CD4-positive, alpha-beta T cell treated with Interleukin-15 for 1 hour (primary cell): Measurements from ENCODE around the gene TSPEAR.
A peak's percentile ranks its signal among the peaks of the same experiment; 100 is the strongest.

ENCODE experiments used
- DNase-seq: peaks from one replicate; pipeline ENCODE4 v3.0.0-alpha.2; 2020

Gene TSPEAR

DNA sequence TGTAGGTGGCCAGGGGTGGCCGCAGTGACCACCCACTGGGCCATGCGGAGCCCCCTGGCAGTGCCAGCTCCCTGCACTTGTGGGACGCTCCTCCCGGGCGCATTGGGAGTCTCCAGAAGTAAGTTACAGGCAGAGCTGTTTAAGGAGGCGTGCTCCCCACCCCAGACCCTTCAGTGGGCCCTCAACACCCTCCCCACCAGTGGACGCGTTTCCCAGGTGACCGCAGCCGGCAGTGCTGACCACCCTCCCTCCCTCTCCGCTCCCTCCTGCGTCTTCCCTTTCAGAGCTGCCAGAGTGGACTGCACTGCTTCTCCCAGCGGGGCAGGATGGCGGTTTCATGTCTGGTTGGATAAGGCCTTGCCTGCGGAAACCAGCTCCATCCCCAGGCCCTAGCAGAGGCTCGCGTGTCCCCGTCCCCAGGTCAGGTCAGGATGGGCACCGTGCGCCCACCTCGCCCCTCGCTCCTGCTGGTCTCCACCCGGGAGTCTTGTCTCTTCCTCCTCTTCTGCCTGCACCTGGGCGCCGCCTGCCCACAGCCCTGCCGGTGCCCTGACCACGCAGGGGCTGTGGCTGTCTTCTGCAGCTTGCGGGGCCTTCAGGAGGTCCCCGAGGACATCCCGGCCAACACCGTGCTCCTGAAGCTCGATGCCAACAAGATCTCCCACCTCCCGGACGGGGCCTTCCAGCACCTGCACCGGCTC is 255.0 kb downstream of the TSPEAR start:
- peak; percentile 13 for DNase-seq

DNA sequence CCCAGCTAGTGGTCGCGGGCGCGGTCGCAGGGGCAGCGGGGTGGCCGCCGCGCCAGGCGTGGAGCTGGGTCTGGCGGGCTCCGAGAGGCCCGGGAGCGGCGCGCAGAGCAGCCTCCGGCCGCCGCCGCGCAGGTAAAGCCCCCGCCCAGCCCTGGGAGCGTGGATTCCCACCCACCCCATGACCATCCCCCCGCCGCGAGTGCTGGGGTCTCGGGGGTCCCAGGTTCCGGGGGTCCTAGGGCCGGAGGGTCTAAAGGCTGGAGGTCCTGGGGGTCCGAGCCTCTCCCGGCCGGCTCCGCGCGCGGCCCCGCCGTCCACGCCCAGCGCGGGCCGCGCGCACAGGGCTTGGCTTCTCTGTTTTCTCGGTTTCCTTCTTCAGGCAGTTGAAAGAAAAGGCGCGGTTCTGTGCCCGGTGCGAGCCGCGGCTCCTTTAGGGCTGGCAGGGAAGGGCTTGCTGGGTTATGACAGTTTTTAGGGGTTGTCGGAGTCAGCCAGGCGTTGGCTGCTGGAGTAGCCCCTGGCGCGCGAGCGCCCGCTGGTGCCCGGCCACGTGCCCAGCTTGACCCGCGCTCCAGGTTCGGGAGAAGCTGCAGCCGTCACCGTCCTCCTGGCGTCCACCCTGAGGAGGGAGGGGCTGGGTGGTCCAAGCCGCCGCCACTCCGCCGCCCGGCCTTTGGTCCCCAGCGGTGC is 255.7 kb downstream of the TSPEAR start:
- peak; percentile 18 for DNase-seq

DNA sequence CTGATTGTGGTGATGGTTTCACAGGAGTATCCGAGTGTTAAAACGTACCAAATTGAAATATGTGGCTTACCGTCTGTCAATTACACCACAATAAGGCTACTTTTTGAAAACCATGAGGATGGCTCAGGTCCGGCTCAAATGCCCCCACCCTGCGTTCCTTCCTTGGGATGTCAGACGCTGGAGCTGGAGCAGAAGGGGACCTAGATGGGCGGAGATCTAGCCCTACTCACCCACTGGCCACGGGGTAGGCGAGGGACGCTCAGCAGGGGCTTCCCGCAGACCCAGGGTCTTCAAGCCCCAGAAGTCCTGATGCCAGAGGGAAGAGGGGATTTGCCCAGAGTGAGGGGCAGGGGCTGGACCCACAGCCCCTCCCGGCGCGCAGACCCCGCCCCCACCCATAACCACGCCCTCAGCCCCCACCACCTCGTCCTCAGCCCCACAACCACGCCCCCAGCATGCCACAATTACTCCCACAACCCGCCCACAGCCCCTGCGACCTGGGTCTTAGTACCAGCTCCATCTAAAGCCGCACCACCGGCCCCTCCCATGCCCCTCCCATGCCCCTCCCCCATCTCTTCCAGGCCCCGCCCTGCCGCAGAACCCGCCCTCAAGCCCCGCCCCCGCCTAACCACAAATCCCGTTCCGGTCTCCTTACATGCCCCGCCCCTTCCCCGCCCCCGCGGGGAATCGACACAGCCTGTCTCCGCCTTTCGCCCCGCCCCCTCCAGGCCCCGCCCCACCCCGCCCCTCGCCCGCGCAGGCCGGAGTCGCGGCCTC is 256.4 kb downstream of the TSPEAR start, which contains the start of gene LRRC3:
LRRC3 (plus strand) TSS at position 764 of the 777 bp plus-strand sequence. CDS start 1,135 bp downstream, outside the sequence.
- peak; percentile 88 for DNase-seq

DNA sequence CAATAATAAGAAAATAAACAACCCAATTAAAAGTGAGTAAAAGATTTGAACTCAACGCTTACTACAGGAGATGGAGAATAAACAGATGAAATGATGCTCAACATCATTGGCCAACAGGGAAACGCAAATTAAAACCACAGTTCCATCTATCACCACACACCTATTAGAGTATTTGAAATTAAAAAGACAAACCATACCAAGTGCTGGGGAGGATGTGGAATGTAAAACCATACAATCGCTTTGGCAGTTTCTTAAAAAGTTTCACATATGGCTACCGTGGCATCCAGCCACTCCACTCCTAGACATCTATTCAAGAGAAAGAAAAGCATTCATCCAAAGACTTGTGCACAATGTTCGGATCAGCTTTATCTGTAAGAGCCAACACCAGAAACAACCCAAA is 257.3 kb downstream of the TSPEAR start:
- DNase-seq = no peak

DNA sequence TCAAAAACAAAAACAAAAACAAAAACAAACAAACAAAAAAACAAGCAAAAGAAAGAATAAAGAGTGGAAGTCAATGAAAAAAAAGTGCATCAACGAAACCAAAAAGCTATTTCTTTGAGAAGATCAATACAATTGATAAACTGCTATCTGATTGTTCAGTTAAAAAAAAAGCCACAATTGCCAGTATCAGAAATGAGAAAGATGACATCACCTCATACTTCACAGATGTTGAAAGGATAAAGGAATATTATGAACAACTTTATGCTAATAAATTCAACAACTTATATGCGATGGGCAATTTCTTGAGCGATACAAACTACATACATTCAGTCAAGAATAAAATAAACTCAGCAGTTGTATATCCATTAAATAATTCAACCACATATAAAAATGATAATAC is 258.3 kb downstream of the TSPEAR start:
- no peak for DNase-seq

DNA sequence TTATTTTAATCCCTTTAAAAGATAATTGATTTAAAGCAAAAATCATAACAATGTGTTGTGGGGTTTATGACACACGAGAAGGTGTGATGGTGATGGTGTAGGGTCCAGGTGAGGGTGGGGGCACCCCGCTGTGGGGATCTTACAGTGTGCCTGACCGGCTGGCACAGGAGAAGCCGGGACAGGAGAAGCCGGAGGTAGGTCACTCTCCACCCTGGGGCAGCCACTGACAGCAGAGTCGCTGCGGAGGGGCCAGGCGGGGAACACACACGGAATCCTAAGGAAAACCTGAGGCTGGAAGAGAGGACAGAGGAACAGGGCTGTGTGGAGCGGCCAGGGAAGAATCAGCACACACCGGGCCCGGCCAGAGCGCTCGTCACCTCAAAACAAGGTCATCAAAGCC is 260.4 kb downstream of the TSPEAR start:
- peak; percentile 5 for DNase-seq

DNA sequence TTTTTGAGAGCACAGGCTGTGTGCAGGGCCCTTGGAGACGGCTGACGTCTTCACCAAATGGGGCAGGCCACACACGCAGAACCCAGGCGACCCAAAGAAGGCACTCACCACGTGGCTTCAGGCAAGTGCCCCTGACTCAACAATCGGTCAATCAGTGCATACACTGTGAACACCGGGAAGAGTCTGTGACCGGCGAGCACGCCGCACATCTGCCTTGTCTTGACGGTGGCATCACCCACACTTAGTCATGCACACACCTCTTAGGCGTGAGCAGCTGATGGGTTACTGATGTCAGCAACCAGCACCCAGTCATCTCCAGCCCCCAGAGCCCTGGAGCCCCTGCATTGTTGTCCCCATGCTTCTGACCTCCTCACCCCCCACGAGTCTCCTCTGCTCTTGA is 261.0 kb downstream of the TSPEAR start:
- DNase-seq = no peak

DNA sequence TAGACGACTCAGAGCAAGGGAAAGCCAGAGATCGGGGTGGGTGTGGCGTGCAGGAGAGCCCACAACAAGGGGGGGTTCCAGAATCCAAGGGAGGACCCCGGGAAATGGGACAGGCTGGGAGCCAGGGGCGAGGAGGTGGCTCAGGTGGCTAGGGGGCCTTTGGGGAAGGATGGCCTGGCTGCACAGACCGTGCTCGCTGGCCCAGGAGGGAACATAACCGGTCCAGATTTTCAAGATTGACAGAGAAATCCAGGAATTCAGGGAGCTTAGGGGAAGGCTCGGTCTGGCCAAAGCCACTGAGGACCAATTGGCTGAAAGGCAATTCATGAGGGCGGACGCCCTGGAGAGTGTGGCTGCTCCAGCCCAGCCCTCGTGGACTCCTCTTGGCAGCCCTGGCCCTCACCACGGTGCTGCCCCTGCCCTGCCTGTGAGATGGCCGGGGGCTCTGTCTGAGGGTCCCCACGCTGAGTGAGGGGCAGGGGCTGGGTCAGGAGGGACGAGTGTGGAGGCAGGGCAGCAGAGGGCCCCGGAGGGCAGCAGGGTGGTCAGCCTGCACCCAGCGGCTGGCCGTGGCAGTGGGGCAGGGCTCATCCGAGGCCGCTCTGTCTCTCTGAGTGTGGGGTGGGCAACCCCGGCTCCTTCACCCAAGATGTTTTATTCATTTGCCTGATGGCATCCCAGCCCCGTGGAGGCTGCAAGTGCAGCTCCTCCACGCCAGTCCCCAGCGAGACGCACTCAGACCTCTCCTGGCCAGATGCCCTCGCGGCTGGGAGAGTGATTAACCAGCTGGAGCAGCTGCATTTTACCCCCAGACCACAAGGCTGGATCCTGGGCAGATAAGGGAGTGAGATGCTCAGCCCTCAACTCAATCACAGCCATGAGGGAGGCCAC is 261.7 kb downstream of the TSPEAR start:
- DNase-seq = peak; percentile 13

DNA sequence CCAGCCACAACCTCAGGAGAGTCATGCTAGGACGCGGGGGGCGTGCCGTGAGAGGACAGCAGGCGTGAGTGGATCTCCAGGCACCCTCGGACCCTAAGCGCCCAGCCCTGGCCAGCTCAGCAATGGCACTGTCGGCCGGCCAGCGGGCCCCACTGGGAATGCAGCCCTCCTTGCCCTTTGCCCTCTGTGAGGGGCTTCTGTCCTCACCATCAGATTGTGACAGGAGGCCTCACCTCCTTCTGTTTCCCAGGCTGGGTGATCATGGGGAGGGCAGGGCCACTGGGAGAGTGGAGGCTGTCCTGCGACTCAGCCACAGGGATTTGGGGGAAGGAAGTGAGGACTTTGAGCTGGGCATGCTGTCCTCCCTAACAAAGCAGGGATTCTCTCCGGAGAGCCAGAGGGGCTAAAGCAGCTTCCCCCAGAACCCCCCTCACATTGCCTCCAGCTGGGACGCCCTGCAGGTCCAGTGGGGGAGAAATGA is 262.7 kb downstream of the TSPEAR start:
- peak; percentile 15 for DNase-seq
